ENCODE results near the gene C9.
"Not testable (repeated sequence)": the region's sequence is repeated elsewhere in the genome, so short reads cannot be mapped to it uniquely, and the experiment has no call there.

The C9 gene

DNA sequence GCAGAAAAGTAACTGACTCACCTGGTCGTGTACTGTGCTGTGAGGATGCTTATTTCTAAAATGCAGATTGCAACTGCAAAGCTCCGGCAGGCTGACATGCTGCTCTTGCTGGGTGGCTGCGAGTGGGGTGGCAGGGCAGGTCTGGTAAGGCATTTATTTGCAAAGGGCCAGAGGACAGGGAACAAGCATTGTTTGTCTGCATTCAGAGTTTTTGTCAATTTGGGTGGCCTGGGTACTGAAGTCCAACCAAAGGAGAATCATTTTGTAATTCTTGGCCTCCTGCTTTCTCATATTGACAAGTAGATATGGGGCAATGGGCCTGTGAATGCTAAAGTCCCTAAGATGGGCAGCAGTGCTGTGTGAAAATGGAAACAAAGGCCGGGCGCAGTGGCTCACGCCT is at the start of gene C9:
Gene C9, minus strand, starts transcription at position 129 of the 400 bp plus-strand sequence. Its CDS starts 31 bp downstream, at position 98.
- no peak for DNase-seq

DNA sequence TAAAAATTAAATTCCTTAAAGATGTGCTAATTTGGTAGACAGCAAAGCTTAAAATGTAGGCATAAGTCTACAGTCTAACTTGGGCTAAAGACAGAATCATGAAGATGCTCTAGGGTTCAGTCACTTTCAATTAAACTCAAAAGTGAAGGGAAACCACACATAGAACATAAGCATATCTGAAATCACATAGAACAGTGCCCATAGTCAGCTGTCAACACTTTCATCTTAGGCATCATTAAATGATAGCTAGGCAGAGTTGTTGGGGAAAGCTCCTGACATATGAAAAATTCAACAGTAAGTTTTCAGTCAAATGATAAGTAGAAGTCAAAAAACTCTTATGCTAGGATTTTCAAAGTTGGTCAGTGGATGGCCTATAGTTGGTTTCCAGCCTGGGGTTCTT is 49.5 kb upstream of the C9 start:
- no peak for DNase-seq

DNA sequence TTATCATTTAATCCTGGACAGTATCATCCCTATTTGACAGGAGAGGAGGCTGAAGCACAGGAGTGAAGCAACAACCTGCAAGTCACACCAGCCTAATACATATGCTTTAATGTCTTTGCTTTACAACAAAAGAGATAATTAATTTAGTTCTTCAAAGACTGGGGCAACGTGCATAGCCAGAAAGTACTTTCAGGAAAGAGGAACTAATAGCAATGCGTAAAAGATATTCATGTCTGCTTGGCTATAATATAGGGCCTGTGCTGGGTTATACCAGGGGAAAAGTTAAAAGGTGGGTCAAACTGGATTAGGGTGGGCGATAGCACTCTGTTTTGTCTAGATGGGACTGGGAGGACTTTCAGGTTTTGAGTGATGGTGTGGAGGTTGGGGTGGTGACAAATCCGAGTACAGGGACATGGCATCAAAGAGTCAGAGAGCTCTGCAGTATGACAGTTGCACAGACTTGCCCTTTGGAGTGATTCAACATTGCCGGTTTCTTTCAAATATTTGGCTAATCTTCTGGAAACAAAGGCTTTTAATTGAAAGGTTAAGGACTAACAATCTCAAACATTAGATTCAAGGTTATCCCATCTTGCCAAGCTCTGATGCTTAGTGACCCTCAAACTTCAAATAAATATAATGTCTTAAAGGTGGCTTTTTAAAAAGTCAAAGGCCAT is 48.6 kb upstream of the C9 start:
- DNase-seq: no peak

DNA sequence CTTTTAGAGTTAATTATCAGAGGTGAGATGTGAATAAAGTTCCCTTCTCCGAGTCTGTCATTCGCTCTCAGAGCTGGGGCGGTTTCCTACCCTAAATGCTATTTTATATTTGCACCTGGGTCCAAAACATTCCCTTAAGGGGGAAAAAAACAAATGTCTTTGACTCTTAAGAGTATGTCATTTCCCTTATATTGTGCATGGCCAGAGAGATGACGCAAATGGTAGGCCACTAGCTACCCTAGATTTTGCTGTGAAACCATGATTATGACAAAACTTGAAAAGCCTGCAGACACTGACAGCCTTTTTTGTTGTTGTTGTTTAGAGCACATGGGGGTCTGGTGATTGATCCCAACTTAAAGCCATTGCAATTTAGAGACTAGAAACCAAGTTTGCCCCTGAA is 47.7 kb upstream of the C9 start:
- DNase-seq: no peak

DNA sequence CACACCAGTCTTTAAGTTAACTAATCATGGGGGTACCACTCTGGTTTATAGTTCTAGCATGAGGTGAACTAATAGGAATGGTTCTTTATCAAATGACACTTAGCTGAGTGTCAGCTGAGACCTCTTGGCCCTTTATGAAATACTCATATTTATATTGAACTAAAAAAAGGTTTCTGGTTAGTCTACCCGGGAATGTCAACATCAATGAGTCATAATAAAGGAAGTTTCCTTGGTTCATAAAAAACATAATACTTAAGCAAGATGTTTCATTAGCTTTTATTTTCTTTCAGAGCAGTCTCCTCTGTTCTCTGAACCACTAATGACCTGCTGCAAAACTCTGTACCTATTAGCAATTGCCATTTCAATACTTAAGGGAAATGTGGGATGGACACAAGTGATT is 46.8 kb upstream of the C9 start:
- no peak for DNase-seq

DNA sequence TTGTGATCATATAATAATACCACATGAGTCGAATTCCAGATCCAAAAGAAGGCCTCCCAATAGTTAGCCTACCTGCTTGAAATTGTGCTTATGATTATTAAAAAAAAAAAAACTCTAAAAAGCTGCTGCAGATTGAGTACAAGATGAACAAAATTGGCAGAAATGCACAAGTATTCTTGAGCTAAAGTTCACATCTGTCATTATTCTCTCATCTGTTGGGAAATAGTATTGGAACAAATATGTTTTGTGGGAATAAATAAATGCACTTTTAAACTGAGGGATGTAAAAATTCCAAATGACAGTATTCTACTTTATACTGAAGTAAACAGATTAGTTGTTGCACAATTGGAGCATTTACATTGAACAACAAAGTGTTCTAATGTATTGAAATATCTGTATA is 44.7 kb upstream of the C9 start:
- DNase-seq: no peak

DNA sequence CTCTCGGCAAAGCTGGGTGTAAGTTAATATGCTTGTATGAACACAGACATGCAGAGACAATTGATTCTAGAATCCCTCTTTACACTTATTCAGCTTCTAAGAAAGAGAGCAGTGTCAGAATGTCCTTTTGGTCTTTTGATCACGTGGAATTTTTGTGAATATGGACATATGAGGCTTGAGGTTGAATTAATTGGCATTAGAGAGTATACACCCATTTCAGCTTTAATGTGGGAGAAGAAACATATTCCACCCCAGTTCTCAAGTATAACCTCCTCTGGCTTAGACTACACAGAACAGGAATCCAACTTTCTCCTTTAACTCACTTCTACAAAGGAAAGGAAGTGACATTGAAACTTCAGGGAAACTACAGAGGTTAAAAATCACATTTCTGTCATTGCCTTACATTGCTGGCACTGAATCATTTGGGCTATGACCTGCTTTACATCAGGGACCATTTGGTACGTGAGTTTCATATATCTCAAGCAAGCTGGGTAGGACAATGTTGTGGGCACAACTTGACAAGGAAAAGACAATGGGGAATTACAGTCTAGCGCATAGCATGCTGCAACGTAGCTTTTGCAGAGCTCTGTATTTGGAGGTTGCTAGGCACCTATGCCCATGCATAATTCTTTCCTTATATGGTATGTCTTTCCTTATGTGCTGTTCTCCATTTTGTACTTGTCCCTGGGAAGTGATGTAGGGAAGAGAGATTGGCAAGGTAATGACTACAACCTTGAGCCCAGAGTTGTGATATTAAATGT is 41.0 kb upstream of the C9 start:
- no peak for DNase-seq

DNA sequence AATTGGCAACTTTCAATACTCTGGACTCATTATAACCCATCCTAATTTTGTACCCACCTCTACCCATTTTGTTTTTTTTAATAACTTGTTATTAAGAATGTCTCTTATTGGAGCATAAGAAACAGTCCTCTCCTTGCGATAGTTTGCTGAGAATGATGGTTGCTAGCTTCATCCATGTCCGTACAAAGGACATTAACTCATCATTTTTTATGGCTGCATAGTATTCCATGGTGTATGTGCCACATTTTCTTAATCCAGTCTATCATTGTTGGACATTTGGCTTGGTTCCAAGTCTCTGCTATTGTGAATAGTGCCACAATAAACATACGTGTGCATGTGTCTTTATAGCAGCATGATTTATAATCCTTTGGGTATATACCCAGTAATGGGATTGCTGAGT is 39.5 kb upstream of the C9 start:
- DNase-seq: not testable (repeated sequence)

DNA sequence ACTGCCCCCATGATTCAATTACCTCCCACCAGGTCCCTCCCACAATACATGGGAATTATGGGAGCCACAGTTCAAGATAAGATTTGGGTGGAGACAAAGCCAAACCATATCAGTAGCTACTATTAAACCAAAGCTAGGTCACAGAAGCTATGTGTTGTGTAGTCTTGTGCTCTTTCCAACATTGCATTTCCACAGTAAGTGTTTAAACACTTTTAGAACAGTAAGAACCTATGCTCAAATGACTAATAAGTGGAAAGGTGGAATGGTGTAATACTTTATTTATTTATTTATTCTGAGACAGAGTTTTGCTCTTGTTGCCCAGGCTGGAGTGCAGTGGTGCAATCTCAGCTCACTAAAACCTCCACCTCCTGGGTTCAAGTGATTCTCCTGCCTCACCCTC is 37.8 kb upstream of the C9 start:
- not testable (repeated sequence) for DNase-seq

DNA sequence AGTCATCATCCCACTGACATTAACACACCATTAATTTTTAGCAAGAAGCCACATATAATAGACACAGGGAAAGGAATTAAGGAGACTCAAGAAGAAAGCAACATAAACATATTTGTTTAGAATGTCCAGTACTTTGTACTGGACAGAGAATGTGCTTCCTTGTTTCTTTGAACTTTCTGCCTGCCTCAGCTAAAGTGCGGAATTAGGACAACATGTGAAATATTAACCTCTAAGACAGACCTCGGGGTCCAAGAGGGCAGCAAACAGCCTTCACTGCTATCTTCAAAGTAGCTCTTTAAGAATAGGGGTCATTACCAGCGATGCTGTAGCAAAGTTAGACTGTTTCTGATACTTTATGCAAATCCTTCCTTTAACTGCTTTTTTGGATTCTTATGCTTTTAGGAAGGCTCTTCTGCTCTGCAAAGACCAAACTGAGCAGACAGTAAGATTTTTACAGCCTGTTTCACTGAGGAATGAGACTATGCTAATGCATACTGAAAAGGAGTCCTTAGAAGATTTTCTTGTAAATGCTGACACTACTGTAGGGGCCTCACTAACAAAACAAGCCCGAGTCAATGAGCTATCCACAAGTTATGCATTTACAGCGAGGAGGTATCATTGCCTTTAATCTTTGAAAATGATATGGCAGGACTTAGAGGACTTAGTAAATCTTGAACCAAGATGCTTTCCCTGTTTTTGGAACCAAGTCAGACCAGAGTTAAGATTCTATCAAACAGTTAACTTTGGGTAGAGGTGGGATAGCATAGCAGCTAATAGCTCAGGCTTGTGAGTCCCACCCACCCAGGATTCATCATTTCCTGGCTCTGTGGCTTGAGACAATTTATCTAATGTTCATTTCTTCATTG is 36.7 kb upstream of the C9 start:
- no peak for DNase-seq

DNA sequence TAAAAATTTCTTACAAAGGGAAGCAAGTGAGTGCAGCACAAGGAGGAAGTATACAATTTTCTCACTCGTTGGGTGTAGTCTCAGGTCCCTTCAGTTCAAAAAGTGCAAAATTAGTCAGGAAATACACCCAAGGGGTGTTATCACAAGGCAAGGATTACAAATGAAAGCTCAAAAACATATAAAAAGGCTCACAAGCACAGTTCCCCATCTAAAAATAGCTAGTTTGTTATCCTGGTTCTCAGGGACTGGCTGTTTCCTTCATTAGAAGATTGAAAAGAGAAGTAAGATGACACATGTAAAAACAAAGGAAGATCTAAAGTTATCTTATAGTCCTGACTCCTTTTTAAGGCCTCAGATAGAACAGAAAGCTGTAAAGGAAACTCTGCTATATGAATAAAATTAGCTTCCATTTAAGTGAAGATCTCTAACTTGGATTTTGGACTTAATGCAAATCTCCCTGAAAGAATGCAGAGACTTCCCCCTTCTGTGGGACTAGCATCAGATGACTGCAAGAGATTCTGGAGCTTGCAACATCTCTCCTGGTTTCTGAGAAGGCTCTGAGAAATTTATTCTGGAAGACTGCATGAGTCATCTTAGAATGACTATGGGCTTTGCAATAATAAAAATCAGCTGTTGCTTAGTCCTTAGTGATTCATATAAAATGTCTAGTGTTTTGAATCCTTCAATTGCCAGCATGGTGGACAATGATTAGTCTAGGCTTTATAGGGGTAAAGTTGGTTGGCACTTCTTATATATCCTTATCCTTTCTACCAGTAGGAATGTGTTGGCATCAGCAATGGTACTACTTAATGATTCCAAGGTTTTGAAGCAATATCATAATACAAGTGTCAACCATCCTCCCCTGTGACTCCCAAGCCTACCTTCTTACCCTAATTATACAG is 35.1 kb upstream of the C9 start:
- DNase-seq: no peak

DNA sequence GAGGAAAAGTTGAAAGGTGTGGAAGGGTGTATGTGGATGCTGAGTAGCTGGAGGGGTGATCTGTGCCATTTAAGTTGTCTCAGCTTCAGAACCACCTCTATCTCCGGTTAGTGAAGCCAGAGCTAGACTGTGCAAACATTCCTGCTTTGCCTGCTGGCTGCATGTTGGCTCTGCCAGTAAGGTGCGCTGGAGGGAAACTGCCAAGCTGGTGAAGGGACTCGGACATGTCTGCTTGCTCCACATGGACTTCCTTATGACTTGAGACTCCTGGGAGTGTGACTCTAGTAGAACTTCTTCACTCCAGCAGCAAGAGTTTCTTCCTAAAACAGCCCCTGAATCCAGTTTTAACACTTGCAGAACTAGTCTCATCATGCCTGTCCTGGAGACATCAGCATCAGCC is 32.5 kb upstream of the C9 start:
- no peak for DNase-seq

DNA sequence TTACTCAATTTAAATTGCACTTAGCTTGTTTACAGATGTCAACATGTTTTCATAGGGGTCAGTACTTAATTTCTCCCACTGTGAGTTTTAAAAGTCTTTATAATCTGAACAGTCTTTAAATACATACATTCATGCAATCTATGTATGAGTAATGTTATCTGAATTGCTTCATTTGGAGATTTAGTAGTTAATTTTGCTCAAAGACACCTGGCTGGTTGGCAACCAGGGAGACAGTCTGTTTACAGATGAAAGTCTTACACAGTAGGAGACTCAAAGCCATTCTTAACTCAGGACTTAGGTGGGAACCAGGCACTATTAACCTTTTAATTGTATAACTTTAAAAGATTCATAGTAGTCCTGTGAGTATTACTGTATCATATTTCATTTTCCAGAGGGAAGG is 31.2 kb upstream of the C9 start:
- no peak for DNase-seq

DNA sequence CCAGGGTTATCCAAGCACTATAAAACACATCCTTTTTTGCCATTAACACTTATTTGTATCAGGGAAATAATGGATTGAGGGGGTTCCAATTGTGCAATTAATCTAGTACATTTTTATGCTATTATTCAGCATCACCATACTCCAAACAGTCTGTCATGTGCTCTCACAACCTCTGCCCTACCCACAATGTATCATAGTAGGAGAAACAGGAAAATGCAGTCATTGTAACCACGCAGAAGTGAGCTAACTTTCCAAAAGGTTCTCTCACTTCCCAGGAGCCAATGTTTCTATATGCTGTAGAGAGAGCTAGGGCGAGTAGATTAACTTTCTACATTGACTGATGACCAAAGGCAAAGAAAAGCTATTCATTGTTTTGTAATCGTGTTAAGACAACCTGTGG is 30.7 kb upstream of the C9 start:
- no peak for DNase-seq

DNA sequence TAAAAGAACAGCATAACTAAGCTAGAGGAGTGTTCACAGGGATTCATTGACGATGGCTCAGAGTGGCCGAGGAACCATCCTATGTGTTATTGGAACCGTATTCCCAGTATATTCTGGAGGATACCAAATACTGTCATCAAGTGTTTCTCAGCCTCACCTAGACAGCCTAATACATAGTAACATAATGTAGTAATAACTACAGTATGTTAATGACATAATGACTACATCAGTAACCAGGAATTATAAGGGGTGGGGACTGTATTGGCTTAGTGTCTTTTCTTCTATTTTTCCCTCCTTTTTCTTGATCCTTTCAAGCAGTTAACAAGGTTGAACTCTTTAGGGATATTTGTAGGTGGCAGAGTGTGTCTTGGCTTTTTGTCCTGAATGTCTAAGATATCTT is 26.6 kb upstream of the C9 start:
- DNase-seq: no peak

DNA sequence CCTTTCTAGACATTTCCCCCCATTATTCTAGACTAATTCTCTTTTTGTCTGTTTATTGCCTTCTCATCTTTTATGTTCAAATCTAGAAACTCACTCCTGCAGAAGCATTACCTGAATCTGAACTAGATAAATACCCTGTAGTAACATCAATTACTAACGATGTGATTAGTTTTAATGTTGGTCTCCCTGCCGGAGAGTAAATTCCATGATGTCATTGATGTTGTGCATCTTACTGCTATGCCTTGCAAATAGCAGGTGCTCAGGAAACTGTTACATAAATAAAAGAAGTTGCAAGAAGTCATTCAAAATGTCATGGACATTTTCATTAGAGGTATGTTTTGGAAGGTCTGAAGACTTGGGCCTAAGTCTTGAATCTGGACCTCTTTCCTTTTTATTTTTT is 23.0 kb upstream of the C9 start:
- no peak for DNase-seq

DNA sequence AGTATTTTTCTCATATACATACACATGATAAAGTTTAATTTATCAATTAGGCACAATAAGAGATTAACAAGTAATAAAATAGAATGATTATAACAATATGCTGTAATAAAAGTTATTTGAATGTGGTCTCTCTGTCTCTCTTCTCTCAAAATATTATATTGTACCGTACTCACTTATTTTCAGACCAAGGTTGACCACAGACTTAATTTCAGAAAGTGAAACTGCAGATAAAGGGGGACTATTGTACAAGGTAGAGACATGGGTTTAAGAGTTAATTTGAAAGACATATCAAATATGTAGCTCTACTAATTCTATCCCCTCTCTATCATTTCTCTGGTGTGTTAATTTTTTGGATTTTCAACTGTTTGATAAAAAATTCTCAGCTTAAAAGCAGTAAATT is 20.0 kb upstream of the C9 start:
- DNase-seq: no peak

DNA sequence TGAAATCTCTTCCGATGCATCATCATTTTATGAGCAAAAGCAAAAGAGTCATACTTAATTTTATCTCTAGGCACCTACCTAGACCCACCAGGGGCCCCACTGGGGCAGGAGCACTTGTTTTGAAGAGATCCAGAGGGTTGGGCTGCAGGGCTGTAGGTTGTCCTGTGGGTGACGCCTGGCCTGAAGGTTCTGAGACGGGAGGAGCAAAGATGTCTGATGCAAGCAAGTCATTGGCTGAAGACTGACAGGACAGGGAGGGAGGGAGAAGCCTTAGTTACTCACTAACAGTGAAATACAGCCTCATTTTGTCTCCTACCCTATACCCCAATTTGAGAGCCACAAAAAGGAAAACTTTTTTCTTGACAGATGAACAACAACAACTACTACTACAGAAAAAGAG is 17.1 kb upstream of the C9 start:
- no peak for DNase-seq

DNA sequence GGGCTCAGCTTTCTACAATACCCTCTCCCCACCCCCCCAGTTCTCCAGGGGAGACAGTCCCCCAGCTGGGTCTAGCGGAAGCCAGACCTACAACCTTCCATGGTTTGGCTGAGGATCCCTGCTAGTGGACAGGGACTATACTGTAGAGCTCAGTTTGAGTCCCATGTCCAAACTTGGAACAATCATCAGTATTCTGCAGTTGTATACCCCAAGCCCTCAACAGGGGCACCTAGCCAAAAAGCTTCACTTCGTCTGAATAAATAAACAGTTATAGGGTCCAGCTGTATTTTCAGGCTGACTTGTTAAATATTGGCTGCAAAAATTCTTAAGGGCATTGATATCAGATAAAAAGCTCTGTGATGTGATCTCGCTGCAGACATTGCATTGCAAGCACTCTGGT is 15.4 kb upstream of the C9 start:
- DNase-seq: no peak

DNA sequence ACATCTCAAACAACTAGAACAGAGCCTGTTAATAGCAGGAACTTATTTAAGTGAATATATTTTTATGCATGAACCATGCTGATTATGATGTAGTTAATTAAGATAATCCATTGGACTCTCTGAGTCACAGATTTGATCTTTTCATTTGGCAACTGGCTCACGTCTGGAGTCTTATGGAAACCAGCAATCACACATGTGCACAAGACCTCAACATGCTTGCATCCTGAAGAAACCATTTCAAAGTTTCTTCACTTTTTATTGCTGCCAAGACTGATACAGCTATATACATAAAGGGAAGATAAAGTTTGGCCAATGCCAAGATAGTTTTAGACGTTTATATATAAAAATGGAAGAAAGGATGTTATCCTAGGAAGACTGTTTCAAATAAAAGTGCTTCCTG is 13.3 kb upstream of the C9 start:
- no peak for DNase-seq

DNA sequence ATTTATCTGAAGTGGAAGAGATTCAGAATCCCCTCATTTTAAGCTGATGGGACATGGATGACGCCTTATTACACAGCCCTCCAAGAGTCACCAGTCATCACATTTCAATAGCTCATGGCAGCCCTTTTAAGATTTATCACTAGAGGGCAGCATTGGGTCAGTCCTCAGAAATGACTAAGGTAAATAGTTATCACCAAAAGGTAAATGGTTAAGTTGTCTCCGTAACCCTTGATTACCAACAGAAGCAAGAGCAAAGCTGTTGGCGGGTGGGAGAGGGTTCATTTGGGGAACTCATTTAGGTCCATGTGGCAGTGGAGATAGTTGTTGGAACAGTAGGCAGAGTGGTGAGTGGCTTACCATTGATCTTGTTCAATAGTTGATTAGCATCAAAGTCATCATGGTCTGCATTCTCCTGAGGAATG is 12.0 kb upstream of the C9 start:
- peak; percentile 59 to 70 for DNase-seq

DNA sequence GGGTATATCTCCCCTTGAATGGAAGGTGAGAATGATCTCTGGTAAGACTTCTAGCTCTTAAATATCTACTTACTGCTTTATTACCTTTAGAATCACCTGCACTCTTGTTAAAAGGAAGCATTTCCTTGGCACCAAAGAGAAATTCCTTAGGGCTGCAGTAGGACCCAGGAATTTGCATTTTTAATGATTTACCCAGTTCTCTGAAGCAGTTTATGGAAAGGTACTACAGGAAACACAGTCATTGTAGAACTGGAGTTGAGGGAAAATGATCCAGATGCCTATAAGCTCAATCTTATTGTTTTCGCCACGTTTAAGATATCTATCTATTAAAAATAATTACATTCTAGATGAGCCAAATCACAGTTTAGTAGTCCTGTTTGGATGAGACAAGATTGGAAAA is 9.5 kb upstream of the C9 start:
- no peak for DNase-seq

DNA sequence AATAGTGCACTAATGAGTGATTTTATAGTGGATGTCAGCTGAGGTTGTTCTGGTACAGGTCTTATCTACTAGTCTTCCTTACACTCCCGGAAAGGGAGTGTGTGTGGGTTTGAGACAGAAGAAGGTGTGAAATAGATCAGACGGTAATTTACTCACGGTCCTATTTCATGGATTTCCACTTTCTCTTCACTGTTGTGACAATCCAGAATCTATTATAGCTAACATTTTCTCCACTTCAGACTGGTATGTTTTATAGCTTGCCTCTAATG is 7.0 kb upstream of the C9 start:
- DNase-seq: no peak
